Smooth muscle cell (in vitro differentiated cells): ENCODE results near the gene SDHB. TPM values are rescaled to one million over a fixed set of nuclear protein-coding genes. Genes with fewer than 3 reads are reported as not detected.

Experiments used
- DNase-seq: peaks from one replicate; lab custom pipeline; 2025; ENCODE audit not compliant: unreplicated experiment; lab: John Stamatoyannopoulos, UW
- H2AFZ ChIP-seq: fragments of 200-600 bp; sonication (generic); 2 replicates; pipeline ENCODE4 v1.6.0; 2016; ENCODE audit warnings: antibody characterized with exemption, low read depth, mild to moderate bottlenecking
- H3F3A ChIP-seq: fragments of 200-600 bp; sonication (generic); 2 replicates; pipeline ENCODE4 v1.6.0; 2017; ENCODE audit warnings: antibody characterized with exemption, low read depth
- H3K27ac ChIP-seq: fragments of 200-600 bp; sonication (generic); 2 replicates; pipeline ENCODE4 v1.5.1; 2016; ENCODE audit warnings: low read depth, mild to moderate bottlenecking
- H3K27me3 ChIP-seq: fragments of 200-600 bp; sonication (generic); 2 replicates; pipeline ENCODE4 v1.6.1; 2016; ENCODE audit warnings: low read depth, mild to moderate bottlenecking
- H3K36me3 ChIP-seq: fragments of 200-600 bp; sonication (generic); 2 replicates; pipeline ENCODE4 v1.5.1; 2016; ENCODE audit warnings: low read depth
- H3K4me1 ChIP-seq: fragments of 200-600 bp; sonication (generic); 2 replicates; pipeline ENCODE4 v1.5.1; 2016; ENCODE audit warnings: low read depth
- H3K4me2 ChIP-seq: fragments of 200-600 bp; sonication (generic); 2 replicates; pipeline ENCODE4 v1.6.0; 2016; ENCODE audit warnings: mild to moderate bottlenecking
- H3K4me3 ChIP-seq: fragments of 200-600 bp; sonication (generic); 2 replicates; pipeline ENCODE4 v1.5.1; 2016; ENCODE audit warnings: mild to moderate bottlenecking
- H3K79me2 ChIP-seq: fragments of 200-600 bp; sonication (generic); 2 replicates; pipeline ENCODE4 v1.6.0; 2016; ENCODE audit warnings: low read depth, mild to moderate bottlenecking
- H3K9ac ChIP-seq: fragments of 200-600 bp; sonication (generic); 2 replicates; pipeline ENCODE4 v1.6.0; 2016; ENCODE audit warnings: low read depth
- H3K9me3 ChIP-seq: fragments of 200-600 bp; sonication (generic); replicated peaks from 2 replicates; pipeline ENCODE4 v1.5.1; 2016; ENCODE audit warnings: low read depth
- H4K20me1 ChIP-seq: fragments of 200-600 bp; sonication (generic); 2 replicates; pipeline ENCODE4 v1.6.0; 2016; ENCODE audit warnings: low read depth
- WGBS: methylation state at CpG from one replicate; pipeline ENCODE4 v1.1.7; 2016; ENCODE audit warnings: low lambda C conversion rate; 5-methylcytosine and 5-hydroxymethylcytosine counted together
- polyA plus RNA-seq: library from polyadenylated mRNA; unstranded; fragments of >200 nt; fragmentation: Nextera tagmentation; extraction: Ambion mirVana; gene quantifications from 2 replicates; pipeline ENCODE4 v1.2.1, GENCODE V29; 2016
- total RNA-seq: library from RNA; depleted of rRNA; stranded (reverse); fragments of >200 nt; gene quantifications from 2 replicates; pipeline ENCODE4 v1.2.3, GENCODE V29; 2014
- TF ChIP-seq, protein P1 (sequence below): fragments of 200-600 bp; sonication (generic); IDR thresholded peaks from 2 replicates; pipeline ENCODE4 v1.5.1; 2017; ENCODE audit warnings: borderline replicate concordance, mild to moderate bottlenecking, antibody characterized with exemption; ENCODE audit not compliant: insufficient read depth, poor library complexity, severe bottlenecking

Gene SDHB
- total and polyA plus RNA-seq, 2 experiments from 2014 or later, result 123 to 174 TPM

DNA sequence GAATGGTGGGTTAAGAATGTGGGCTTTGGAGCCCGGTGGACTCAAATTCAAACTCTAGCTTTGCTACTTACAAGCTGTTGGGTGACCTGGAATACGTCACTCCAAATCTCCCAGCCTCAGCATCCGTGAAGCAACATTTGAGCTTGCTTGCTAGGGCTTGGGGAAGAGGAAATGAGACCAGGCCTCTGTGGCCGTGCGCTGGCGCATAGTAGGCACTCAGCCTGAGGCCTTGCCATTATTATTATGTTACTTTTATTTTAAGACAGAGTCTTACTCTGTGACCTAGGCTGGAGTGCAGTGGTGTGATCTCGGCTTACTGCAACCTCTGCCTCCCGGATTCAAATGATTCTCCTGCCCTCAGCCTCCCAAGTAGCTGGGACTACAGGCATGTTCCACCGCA, 61.2 kb downstream of the SDHB start:
- H3K4me1 ChIP-seq, result no peaks in the 10 kb centered on the region
- TF ChIP-seq, protein P1, sequence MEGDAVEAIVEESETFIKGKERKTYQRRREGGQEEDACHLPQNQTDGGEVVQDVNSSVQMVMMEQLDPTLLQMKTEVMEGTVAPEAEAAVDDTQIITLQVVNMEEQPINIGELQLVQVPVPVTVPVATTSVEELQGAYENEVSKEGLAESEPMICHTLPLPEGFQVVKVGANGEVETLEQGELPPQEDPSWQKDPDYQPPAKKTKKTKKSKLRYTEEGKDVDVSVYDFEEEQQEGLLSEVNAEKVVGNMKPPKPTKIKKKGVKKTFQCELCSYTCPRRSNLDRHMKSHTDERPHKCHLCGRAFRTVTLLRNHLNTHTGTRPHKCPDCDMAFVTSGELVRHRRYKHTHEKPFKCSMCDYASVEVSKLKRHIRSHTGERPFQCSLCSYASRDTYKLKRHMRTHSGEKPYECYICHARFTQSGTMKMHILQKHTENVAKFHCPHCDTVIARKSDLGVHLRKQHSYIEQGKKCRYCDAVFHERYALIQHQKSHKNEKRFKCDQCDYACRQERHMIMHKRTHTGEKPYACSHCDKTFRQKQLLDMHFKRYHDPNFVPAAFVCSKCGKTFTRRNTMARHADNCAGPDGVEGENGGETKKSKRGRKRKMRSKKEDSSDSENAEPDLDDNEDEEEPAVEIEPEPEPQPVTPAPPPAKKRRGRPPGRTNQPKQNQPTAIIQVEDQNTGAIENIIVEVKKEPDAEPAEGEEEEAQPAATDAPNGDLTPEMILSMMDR, result no peak
- no peak overlapping the region for H3K4me2 ChIP-seq
- no peak overlapping the region for H3K9ac ChIP-seq
- 86% methylated on average over 9 of the region's 9 CpGs for WGBS
- H3K36me3 ChIP-seq, result no peaks in the 10 kb centered on the region
- no peaks in the 10 kb centered on the region for H3K9me3 ChIP-seq
- no peak overlapping the region for H3K4me3 ChIP-seq
- H3K27me3 ChIP-seq, result no peaks in the 10 kb centered on the region
- DNase-seq, result no peak
- no peaks in the 10 kb centered on the region for H3K79me2 ChIP-seq
- H3F3A ChIP-seq, result no peaks in the 10 kb centered on the region
- H2AFZ ChIP-seq, result no peak overlapping the region
- no peak overlapping the region for H3K27ac ChIP-seq
- no peaks in the 10 kb centered on the region for H4K20me1 ChIP-seq

DNA sequence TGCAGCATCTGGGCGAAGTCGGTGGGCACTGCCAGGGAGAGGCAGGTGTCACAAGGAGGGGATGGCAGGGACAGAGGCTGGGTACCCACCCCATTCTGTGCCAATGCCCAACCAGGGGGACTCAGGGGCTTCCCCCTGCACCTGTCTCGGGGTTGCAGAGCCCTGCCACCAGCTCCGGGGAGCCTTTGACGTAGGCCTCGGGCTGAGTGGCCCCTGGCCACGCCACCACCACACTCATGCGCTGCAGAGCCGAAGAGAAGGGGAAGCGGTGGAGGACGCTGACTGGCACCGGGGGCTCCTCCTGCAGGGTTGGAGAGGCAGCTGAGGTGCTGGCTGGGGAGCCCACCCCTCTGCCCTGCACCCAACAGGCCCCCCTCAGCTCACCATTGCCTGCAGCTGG, 61.7 kb downstream of the SDHB start:
- Histone ChIP-seq H3K9me3 (no peaks in the 10 kb centered on the region), H2AFZ (no peak overlapping the region), H3K79me2 (no peaks in the 10 kb centered on the region), H3K36me3 (no peaks in the 10 kb centered on the region), H3K4me3 (no peak overlapping the region), H3K27ac (no peak overlapping the region), H3F3A (no peaks in the 10 kb centered on the region), H4K20me1 (no peaks in the 10 kb centered on the region), H3K27me3 (no peaks in the 10 kb centered on the region), H3K4me1 (no peaks in the 10 kb centered on the region), H3K9ac (no peak overlapping the region), H3K4me2 (no peak overlapping the region)
- TF ChIP-seq, protein P1, result no peak
- 98% methylated on average over 12 of the region's 12 CpGs for WGBS
- DNase-seq, result no peak

DNA sequence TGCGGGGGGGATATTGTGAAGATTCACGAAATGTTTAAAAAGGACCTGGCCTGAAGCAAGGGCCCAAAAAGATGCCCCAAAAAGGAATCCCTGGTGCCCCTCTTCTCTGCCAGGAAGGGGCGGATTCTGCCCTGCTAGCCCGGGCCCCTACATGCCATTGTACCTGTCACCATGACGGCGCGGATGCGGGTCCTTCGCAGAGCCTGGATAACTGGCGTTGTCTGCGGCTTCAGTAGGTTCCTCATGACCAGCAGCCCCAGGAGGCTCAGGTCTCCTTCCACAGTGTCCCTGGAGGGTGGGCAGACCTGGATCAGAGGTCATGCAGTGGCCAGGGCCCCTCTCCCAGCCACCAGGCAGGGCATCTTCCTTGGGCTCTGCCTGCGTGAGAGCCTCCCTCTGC, 62.3 kb downstream of the SDHB start:
- no peaks in the 10 kb centered on the region for H3K27me3 ChIP-seq
- DNase-seq, result no peak
- TF ChIP-seq, protein P1, result no peak

DNA sequence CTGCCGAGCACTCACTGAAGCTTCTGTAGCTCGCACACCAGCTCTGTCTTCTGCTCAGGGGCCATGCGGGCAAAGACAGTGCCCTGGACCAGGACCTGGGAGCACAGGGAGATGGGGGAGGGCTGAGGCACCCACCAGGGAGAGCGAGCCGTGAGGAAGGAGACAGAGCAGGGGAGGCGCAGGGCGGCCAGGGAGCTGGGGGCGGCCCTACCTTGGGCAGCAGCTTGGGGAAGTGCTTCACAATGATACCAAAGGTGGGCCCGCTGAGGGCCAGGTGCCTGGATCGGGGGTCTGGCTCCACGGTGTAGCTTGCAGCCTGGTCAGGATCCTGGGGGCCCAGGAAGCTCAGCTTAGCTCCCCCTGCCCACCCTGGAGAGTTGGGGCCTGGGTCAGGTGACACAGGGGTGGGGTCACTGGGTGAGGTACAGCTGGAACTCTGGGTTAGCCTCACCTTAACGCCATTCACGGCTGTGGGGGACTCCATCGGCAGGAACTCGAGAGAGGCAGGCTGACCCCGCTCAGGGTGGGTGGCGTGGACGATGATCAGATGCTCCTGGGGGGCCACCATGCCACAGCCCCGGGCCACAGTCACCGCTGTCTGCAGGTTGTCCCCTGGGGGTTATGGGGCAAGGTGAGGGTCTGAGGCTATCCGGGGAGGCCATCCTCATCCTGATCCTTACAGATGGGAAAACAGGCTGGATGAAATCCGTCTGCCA, 64.0 kb downstream of the SDHB start:
- 95% methylated on average over 22 of the region's 22 CpGs for WGBS
- Histone ChIP-seq H3K36me3 (no peaks in the 10 kb centered on the region), H3K4me3 (no peak overlapping the region), H2AFZ (no peak overlapping the region), H3F3A (no peaks in the 10 kb centered on the region), H3K27ac (no peak overlapping the region), H3K79me2 (no peaks in the 10 kb centered on the region), H4K20me1 (no peaks in the 10 kb centered on the region), H3K4me1 (no peaks in the 10 kb centered on the region), H3K9me3 (no peaks in the 10 kb centered on the region), H3K4me2 (no peak overlapping the region), H3K27me3 (no peaks in the 10 kb centered on the region), H3K9ac (no peak overlapping the region)
- TF ChIP-seq, protein P1, result no peak
- no peak for DNase-seq

More for the DNA sequence above, 62.3 kb downstream of the SDHB start:
- no peak overlapping the region for H3K4me2 ChIP-seq
- H3K79me2 ChIP-seq, result no peaks in the 10 kb centered on the region
- no peaks in the 10 kb centered on the region for H3F3A ChIP-seq
- H3K9ac ChIP-seq, result no peak overlapping the region
- H3K4me3 ChIP-seq, result no peak overlapping the region
- no peaks in the 10 kb centered on the region for H4K20me1 ChIP-seq
- H3K9me3 ChIP-seq, result no peaks in the 10 kb centered on the region
- H3K36me3 ChIP-seq, result no peaks in the 10 kb centered on the region
- no peak overlapping the region for H3K27ac ChIP-seq
- no peaks in the 10 kb centered on the region for H3K4me1 ChIP-seq
- no peak overlapping the region for H2AFZ ChIP-seq
- WGBS, result 97% methylated on average over 12 of the region's 12 CpGs
